HepG2 (cell line): Measurements from ENCODE around the gene CASKIN2. TPM values are rescaled to one million over a fixed set of nuclear protein-coding genes. Genes with fewer than 3 reads are reported as not detected.

ENCODE experiments used
- ARHGAP35 ChIP-seq: sonication (generic); formaldehyde crosslinking; IDR thresholded peaks from 2 replicates; pipeline ENCODE4 v1.9.0; 2022; ENCODE audit warnings: mild to moderate bottlenecking, inconsistent platforms, moderate library complexity, missing genetic modification reagents, borderline replicate concordance
- CEBPZ ChIP-seq: IDR thresholded peaks from 2 replicates; pipeline ENCODE4 v1.6.1; 2012; ENCODE audit warnings: low read length, improper control_type of control experiment
- HDAC1 ChIP-seq: sonication (generic); formaldehyde crosslinking; IDR thresholded peaks from 2 replicates; pipeline ENCODE4 v1.5.1; 2020; ENCODE audit warnings: mild to moderate bottlenecking, missing genetic modification reagents
- HNRNPLL ChIP-seq: fragments of 200-400 bp; formaldehyde crosslinking; IDR thresholded peaks from 2 replicates; pipeline ENCODE4 v1.6.1; 2017; ENCODE audit warnings: mild to moderate bottlenecking, low read depth, low read length; ENCODE audit not compliant: poor library complexity, severe bottlenecking
- KDM4B ChIP-seq: sonication (generic); formaldehyde crosslinking; IDR thresholded peaks from 2 replicates; pipeline ENCODE4 v1.4.0; 2020; ENCODE audit warnings: missing genetic modification reagents
- ZBTB37 ChIP-seq: sonication (generic); formaldehyde crosslinking; IDR thresholded peaks from 2 replicates; pipeline ENCODE4 v1.4.0; 2020; ENCODE audit warnings: mild to moderate bottlenecking, missing genetic modification reagents
- ZBTB38 ChIP-seq: sonication (generic); formaldehyde crosslinking; IDR thresholded peaks from 2 replicates; pipeline ENCODE4 v1.5.1; 2020; ENCODE audit warnings: mild to moderate bottlenecking, missing genetic modification reagents
- ZNF138 ChIP-seq: sonication (generic); formaldehyde crosslinking; IDR thresholded peaks from 2 replicates; pipeline ENCODE4 v1.5.0; 2020; ENCODE audit warnings: mild to moderate bottlenecking, low read depth, missing genetic modification reagents
- ZNF143 ChIP-seq: sonication (generic); formaldehyde crosslinking; IDR thresholded peaks from 2 replicates; pipeline ENCODE4 v1.4.0; 2020; ENCODE audit warnings: missing genetic modification reagents
- ZNF18 ChIP-seq: sonication (generic); formaldehyde crosslinking; IDR thresholded peaks from 2 replicates; pipeline ENCODE4 v1.8.0; 2022; ENCODE audit warnings: mild to moderate bottlenecking, missing genetic modification reagents; ENCODE audit not compliant: insufficient replicate concordance
- ZNF513 ChIP-seq: sonication (generic); formaldehyde crosslinking; conservative IDR thresholded peaks from 2 replicates; pipeline ENCODE4 v1.5.0; 2020; ENCODE audit warnings: missing genetic modification reagents
- ZNF598 ChIP-seq: sonication (generic); formaldehyde crosslinking; IDR thresholded peaks from 2 replicates; pipeline ENCODE4 v1.5.1; 2020; ENCODE audit warnings: mild to moderate bottlenecking, missing genetic modification reagents, borderline replicate concordance
- ZNF770 ChIP-seq: sonication (generic); formaldehyde crosslinking; IDR thresholded peaks from 2 replicates; pipeline ENCODE4 v1.5.0; 2020; ENCODE audit warnings: mild to moderate bottlenecking, missing genetic modification reagents
- ZNF773 ChIP-seq: sonication (generic); formaldehyde crosslinking; IDR thresholded peaks from 2 replicates; pipeline ENCODE4 v1.4.0; 2020; ENCODE audit warnings: missing genetic modification reagents, borderline replicate concordance
- ZNF891 ChIP-seq: sonication (generic); formaldehyde crosslinking; IDR thresholded peaks from 2 replicates; pipeline ENCODE4 v1.5.0; 2020; ENCODE audit warnings: mild to moderate bottlenecking, missing genetic modification reagents
- polyA plus RNA-seq, 8 experiments: library from polyadenylated mRNA; depleted of rRNA in 3 of 8; stranded (reverse) in 7 of 8; unstranded in 1 of 8; fragments of >200 nt; fragmentation: Illumina TruSeq in 4 of 8; extraction: Trizol in 4 of 8; gene quantifications; 2 replicates each; pipeline versions ENCODE4 v1.2.1 to v1.2.3, GENCODE V29; 2011 to 2016; ENCODE audit warnings: low read depth in 4 of 8, missing spikeins in 1 of 8, mixed read lengths in 1 of 8; ENCODE audit not compliant: insufficient read depth in 1 of 8
- total RNA-seq, 5 experiments: library from RNA; depleted of rRNA; stranded (reverse); fragments of >200 nt; fragmentation: Illumina TruSeq; extraction: Trizol; gene quantifications; 2 replicates each; pipeline ENCODE4 v1.2.3, GENCODE V29; 2016; ENCODE audit warnings: low read depth in 1 of 5

Gene CASKIN2
- total and polyA plus RNA-seq, 2 of the 13 experiments (the other 11 are each of a cell fraction or from before 2014, with no cell fraction given) = 5.2 to 7.8 TPM

- TF ChIP-seq ZNF18 = no peak
- peak; percentile 70; the same call in 1 of the 2 replicates for TF ChIP-seq KDM4B (CRISPR knock-in tag)
- TF ChIP-seq ARHGAP35 (CRISPR knock-in tag) = no peak
- TF ChIP-seq CEBPZ = no peak
- no peak for TF ChIP-seq ZNF513 (CRISPR knock-in tag)
- TF ChIP-seq ZBTB37 (CRISPR knock-in tag) = no peak
- TF ChIP-seq ZNF143 (CRISPR knock-in tag) = peak; percentile 41; the same call in 1 of the 2 replicates
- no peak for TF ChIP-seq ZNF773 (CRISPR knock-in tag)
- peak; percentile 99 for TF ChIP-seq ZNF770 (CRISPR knock-in tag)
- peak; percentile 76; the same call in 1 of the 2 replicates for TF ChIP-seq ZNF598 (CRISPR knock-in tag)
- no peak; the same call in 1 of the 2 replicates for TF ChIP-seq ZNF891 (CRISPR knock-in tag)
- peak; percentile 83 for TF ChIP-seq ZBTB38 (CRISPR knock-in tag)
- TF ChIP-seq HDAC1 = peak; percentile 97
- 0 out of 2 replicates have a peak, but pooled peaks have one; percentile 18 for TF ChIP-seq ZNF138 (CRISPR knock-in tag)
- TF ChIP-seq HNRNPLL = peak; percentile 58
Observed at GRCh38 chr17:75511610-75512575, 3.4 kb downstream of the CASKIN2 start (continued).
